ENCODE results near the gene CCDC3.
"Not testable (repeated sequence)": the region's sequence is repeated elsewhere in the genome, so short reads cannot be mapped to it uniquely, and the experiment has no call there.

The CCDC3 gene

DNA sequence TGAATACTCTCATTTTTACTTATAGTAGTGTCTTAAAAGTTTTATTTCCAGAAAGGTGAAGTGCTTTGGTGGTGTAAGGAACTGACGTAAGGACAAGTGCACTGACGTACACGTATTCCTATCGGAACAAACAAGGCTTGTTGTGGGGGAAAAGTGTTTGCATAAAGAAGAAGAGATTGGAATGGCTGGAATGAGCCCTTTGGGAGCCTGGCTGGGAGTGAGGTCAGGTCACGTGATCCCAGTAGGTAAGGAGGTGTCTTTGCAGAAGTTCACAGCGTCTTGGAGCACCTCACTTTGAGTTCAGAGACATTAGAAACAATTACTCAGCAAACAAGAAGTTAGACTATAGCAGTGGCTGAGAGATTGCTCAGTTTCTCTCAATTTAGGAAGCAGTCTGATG, 104.2 kb downstream of the CCDC3 start:
- FAIRE-seq (no peak), DNase-seq (ENCODE audit: insufficient read length, low spot score) (no peak)

DNA sequence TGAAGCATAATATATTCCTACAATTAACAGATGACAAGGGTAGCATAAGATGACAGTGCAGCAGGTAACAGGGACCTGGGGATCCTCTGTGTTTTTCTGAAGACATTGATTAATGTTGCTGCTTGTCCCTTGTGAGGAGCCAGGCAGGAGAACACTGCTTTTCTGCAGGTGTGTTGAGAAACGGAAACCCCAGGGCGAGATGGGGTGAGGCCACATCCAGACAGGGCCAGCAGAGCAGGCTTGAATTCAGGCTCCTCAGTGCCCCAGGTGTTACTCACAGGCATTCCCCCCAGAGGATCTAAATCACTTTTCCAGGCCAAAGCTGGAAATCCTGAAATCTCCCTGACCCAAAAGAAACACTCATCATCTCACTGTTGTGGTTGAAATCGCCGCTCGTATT, 105.3 kb downstream of the CCDC3 start:
- FAIRE-seq = no peak

GRCh38 chr10:12892924-12893323, 108.6 kb downstream of the CCDC3 start:
- FAIRE-seq = no peak

More for the DNA sequence above, 105.3 kb downstream of the CCDC3 start:
- DNase-seq (ENCODE audit: insufficient read length, low spot score) = no peak

DNA sequence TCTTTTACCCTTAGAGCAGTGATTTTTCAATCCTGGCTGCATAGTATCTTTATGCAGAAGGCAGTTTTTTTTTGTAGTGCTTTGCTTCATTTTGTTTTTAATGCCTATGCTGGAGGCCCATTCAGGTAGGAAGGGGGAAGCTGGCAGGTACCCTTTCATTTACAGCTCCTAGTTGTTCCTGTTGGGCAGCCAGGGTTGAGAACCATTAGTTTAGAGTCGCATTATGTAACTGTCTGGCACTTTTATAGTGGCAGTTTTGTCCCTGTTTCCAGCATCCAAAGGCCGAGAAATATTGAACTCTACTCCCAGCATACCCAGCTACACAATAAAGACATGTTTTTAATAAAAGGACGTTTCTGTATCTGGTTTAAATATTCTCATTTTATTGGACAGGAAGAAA, 110.6 kb downstream of the CCDC3 start:
- no peak for FAIRE-seq
- DNase-seq (ENCODE audit: insufficient read length, low spot score) = no peak

More at GRCh38 chr10:12892924-12893323, 108.6 kb downstream of the CCDC3 start:
- DNase-seq (ENCODE audit: insufficient read length, low spot score) = no peak

- DNase-seq (ENCODE audit: insufficient read length, low spot score) (no peak), FAIRE-seq (no peak)
Observed at GRCh38 chr10:12888470-12888869, 113.0 kb downstream of the CCDC3 start.

DNA sequence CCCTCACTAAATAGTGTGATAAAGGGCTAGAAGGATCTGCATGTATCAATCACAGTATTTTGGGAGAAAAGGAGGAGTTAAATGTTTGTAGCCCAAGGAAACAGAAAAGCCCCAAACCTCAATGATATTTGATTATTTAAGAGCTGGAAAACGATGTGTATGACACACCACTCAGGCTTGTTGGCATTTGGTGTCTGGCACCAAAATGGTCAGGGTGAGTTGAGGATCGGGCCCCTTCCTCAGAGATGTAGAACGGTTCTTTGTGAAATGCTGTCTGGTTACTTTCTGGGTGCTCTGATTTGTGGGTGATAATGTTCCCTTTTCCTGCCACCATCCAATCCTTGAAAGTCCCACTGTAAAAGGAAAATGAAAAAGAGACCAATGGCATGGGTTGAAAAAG, 113.7 kb downstream of the CCDC3 start:
- DNase-seq (ENCODE audit: insufficient read length, low spot score) = no peak
- no peak for FAIRE-seq

GRCh38 chr10:12884851-12885250, 116.7 kb downstream of the CCDC3 start:
- no peak for FAIRE-seq

GRCh38 chr10:12880423-12880822, 121.1 kb downstream of the CCDC3 start:
- DNase-seq (ENCODE audit: insufficient read length, low spot score) (no peak), FAIRE-seq (no peak)

More at GRCh38 chr10:12884851-12885250, 116.7 kb downstream of the CCDC3 start:
- DNase-seq (ENCODE audit: insufficient read length, low spot score) = no peak

- DNase-seq (ENCODE audit: insufficient read length, low spot score) (no peak), FAIRE-seq (no peak)
Observed at GRCh38 chr10:12877150-12877549, 124.4 kb downstream of the CCDC3 start.

GRCh38 chr10:12876266-12876665, 125.2 kb downstream of the CCDC3 start:
- DNase-seq (ENCODE audit: insufficient read length, low spot score) (no peak), FAIRE-seq (no peak)

GRCh38 chr10:12875100-12875499, 126.4 kb downstream of the CCDC3 start:
- DNase-seq (ENCODE audit: insufficient read length, low spot score) = no peak
- no peak for FAIRE-seq

DNA sequence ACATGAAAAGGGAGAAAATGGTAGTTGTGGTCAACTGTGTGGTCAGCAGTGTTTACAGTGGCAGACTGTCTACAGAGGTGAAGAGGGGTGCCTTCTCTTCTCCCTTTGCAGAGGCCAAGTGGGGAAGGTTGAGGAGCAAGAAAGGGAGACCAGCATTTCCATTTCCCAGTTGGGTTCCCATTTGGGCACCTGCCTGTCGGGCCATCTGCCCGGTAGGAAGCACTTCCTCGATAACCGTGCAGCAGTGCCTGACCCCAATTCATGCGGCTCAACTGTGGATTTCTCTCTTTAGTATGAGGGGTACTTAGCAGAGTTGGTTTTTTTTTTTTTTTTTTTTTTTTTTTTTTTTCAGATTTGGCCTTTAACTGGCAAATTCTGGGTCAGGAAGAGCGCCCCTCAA, 127.0 kb downstream of the CCDC3 start:
- no peak for FAIRE-seq
- DNase-seq (ENCODE audit: insufficient read length, low spot score) = no peak

GRCh38 chr10:12873172-12873571, 128.3 kb downstream of the CCDC3 start:
- no peak for FAIRE-seq
- DNase-seq (ENCODE audit: insufficient read length, low spot score) = no peak

DNA sequence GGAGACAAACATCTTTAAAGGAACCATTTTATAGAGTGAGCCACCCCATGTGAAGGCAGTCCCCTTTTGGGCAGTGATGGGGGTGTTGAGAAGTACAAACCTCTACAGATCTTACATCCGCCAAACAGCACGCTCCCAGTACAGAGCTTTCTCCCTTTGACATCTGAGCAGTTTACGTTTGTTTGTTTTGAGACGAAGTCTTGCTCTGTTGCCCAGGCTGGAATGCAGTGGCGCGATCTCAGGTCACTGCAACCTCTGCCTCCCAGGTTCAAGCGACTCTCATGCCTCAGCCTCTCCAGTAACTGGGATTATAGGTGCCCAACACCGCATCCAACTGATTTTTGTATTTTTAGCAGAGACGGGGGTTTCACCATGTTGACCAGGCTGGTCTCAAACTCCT, 128.9 kb downstream of the CCDC3 start:
- DNase-seq (ENCODE audit: insufficient read length, low spot score) = no peak
- FAIRE-seq = no peak

- DNase-seq (ENCODE audit: insufficient read length, low spot score) (no peak), FAIRE-seq (no peak)
Observed at GRCh38 chr10:12869427-12869826, 132.1 kb downstream of the CCDC3 start.

GRCh38 chr10:12868229-12868628, 133.3 kb downstream of the CCDC3 start:
- FAIRE-seq (peak; percentile 11), DNase-seq (ENCODE audit: insufficient read length, low spot score) (no peak)

DNA sequence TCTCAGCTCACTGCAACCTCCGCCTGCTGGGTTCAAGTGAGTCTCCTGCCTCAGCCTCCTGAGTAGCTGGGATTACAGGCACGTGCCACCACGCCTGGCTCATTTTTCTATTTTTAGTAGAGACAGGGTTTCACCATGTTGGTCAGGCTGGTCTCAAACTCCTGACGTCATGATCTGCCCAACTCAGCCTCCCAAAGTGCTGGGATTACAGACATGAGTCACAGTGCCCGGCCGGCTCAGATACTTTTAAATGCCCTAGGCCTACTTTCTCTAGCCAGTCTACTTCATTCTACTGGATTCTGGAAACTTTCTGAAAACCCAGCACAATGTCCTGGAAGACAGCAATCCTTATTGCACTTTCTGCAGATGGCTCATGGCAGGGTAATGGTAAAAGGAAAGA, 136.0 kb downstream of the CCDC3 start:
- DNase-seq (ENCODE audit: insufficient read length, low spot score) = not testable (repeated sequence)

DNA sequence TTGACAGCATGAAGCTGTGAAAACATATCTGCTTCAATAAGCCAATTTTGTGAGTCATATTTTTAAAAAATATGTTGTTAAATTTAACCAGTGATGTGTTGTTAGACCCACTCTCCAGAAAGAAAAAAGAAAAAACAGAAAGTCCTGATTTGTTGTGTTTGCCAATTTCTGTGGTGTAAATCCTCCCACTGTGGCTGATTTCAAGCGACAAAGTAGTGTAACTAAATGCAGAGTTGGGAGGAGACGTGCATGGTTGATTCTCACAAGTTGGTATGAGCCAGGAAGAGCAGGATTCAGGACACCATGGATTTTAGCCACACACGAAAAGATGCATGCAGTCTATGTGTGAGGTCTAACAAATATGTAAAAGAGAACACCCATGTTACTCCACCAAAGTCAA, 139.1 kb downstream of the CCDC3 start:
- no peak for FAIRE-seq
- DNase-seq (ENCODE audit: insufficient read length, low spot score) = no peak

More for the DNA sequence above, 136.0 kb downstream of the CCDC3 start:
- FAIRE-seq = not testable (repeated sequence)

- no peak for FAIRE-seq
Observed at GRCh38 chr10:12854988-12855387, 146.5 kb downstream of the CCDC3 start.

GRCh38 chr10:12852687-12853086, 148.8 kb downstream of the CCDC3 start:
- FAIRE-seq (no peak), DNase-seq (ENCODE audit: insufficient read length, low spot score) (no peak)

More at GRCh38 chr10:12854988-12855387, 146.5 kb downstream of the CCDC3 start:
- no peak for DNase-seq (ENCODE audit: insufficient read length, low spot score)

DNA sequence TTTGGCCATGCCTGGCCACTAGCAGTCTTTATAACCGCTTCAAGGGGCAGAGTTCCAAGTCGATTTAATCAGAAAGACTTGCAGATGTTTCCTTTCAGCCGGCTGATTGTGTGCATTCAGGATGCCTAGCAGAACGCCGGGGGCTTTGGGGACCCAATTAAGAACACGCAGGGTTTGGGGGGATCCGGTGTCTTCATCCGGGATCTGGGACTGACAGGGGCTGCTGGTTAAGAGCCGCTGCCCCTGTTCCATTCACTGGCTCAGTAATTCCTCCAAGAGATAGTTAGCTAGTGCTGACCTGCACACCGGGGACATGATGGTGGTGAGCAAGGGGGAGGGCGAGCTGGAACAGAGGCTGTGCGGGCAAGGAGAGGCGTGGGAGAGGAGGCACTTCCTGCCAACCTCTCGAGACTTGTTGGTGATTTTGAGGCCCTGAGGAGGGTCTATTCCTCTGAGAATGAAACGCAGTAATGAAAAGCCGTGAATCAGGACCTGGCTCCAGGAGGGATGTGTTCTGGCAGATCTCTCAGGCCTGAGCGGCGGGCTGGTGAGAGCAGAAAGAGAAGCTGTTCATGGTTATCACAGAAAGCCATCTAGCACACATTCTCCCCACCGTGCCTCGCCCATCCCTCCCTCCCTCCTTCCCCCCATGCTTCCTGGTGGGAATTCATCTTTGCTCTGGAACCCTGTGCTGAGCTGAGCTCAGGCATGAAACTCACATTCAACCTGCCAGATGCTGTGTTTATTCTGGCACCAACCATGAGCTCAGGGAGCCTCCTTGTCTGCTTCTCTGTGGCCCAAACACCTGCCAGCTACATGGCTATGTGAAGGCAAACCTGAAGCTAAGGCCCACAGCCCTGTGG, 152.0 kb downstream of the CCDC3 start:
- no peak for DNase-seq (ENCODE audit: insufficient read length, low spot score)
- no peak for FAIRE-seq

GRCh38 chr10:12848439-12849173, 152.9 kb downstream of the CCDC3 start:
- no peak for FAIRE-seq
- no peak for DNase-seq (ENCODE audit: insufficient read length, low spot score)

All from GM19239 (cell line).